HG03064 (cell line): ENCODE data around the gene PANX1.

Experiments
- ATAC-seq: cut with Tn5 transposase; IDR thresholded peaks from one replicate; pipeline ENCODE4 v1.9.1; 2021; ENCODE audit warnings: low read depth; ENCODE audit not compliant: unreplicated experiment

PANX1 gene

GRCh38 chr11:94128291-94128745, 323 bp upstream of the PANX1 start:
- ATAC-seq, result peak; percentile 6

- no peak for ATAC-seq
These were observed 1.1 kb downstream of the PANX1 start for GRCh38 chr11:94129512-94130297.

DNA sequence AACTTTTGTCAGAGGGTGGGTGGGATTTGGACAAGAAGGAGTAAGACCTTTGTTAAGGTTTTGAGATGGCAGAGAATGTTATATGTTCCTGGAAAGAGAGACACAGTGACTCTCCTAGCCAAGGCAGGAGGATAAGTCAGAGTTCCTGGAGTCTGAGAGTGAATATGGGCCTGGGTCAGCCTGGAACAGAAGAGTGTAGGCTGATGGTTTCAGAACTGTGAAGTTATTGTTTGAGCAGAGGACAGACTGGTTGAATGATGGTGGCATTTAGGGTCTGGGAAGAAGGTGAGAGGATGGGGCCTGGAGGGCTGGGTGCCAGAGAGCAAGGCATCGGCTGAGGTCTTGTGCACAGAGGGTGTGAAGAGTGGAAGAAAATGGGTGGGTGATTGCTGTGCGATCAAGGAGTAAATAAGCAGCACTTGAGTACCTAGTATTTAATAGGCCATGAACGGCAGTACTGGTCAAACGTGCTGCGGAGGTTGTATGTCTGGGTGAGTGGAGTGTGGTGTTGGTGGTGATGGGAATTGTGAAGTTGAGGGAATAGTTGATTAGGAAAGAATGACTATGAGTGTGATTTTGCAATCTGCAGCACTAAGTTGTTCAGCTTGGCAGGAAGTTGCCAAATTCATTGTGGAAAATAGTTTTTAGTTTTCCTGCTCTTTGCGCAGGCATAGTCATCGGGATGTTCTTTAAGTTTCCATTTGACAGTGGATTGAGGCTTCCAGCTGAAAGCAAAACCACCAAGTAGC, 1.8 kb downstream of the PANX1 start:
- no peak for ATAC-seq

- ATAC-seq, result no peak
These were observed 2.5 kb downstream of the PANX1 start for GRCh38 chr11:94131047-94131717.

GRCh38 chr11:94131718-94132115, 3.1 kb downstream of the PANX1 start:
- no peak for ATAC-seq

DNA sequence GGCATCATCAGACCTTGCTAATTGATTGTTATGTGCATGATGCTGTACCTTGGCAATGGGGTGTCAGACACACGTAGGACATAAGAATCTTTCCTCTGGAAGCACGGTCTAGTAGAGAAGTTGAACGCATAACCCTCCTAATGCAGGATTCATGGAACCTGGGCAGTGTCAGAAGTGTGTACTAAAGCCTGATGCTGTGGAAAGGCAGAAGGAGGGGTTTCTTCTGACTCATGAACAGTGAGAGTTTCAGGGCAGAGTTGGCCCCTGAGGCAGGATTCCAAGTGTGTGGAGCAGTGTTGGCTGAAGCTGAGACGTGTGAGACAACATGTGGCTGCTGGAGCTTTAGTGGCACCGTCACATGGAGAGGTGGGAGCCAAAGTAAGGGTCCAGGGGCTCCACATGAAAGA, 3.5 kb downstream of the PANX1 start:
- no peak for ATAC-seq

GRCh38 chr11:94132823-94133408, 4.3 kb downstream of the PANX1 start:
- no peak for ATAC-seq

- ATAC-seq, result no peak
These were observed 5.1 kb downstream of the PANX1 start for GRCh38 chr11:94133752-94134151.

GRCh38 chr11:94134651-94135512, 6.2 kb downstream of the PANX1 start:
- peak; percentile 48 for ATAC-seq

GRCh38 chr11:94139416-94139815, 10.8 kb downstream of the PANX1 start:
- no peak for ATAC-seq

GRCh38 chr11:94140154-94140655, 11.6 kb downstream of the PANX1 start:
- ATAC-seq, result no peak

DNA sequence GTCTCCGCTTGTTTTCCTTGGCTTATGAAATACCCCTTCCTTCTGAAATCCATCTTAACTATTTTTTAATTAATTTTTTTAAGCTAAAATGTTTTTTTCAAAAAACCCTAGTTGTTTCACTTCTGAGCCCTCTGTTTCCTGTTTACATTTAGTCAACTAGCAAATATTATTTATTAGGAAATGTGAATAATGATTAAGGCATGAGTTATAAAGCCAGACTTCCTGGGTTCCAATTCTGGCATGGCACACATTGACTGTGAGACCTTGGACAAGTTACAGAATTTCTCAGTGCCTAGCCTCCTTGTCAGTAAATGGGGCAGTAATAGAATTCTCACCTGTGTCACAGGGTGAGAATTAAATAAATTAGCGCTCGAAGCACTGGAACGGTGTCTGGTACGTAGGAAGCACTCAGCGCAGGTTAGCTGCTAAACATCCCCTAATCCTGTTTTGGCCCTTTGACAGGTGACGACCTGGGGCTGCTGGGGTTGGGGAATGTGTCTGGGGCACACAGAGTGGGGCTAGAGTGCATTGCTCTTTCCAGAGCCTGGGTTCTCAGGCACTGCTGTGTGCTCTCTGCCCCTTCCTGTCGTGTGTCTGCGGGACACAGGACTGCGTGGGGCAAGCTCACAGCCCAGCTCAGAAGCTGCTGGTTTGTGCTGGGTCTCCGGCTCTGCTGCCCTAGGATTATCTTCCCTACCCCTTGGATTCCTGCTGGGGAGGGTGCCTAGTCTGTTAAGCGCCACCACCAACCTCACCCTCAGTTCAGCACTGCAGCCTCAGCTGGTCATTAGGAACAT, 13.1 kb downstream of the PANX1 start:
- no peak for ATAC-seq

DNA sequence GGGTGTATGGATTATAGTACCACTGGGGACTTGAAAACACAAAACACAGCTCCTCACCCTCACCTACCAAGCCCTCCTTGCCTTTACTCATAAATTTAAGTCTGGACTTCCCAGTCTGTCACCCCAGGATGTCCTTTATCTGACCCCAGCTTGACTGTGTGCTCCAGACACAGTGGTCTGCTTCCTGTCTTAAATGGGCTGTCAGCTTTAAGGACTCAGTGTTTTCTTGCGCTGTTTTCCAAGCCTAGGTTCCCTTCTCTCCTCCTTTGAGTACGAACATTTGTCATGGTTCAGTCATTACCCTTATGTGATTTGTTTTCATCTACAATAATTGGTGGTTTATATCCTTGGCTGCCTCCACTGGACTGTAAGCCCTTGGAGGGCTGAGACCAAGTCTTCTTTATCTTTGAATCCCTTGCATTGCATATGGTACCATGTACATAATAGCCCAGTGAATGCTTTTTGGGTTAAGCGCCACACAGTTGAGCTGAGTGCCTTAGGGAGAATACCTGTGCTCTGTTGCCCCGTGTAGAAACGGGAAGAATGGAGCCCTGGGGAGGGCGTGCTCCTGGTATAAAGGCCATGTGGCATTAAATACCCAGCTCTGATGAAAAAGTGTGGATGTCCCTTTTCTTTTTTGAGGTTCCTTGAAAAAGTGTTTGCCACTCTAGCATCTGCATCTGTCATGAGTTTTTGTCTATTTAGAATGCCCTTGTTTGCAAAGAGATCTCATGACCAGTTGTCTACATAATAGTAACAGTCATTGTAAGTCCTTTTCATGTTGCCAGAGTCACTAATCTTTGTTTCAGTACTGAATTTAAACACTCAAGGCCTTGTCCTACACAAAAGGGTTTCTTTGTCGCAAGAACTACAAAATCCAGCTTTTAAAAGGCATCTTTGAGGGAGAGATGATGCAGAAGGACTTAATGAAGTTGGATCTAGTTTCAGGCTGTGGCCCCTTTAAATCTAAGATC, 14.0 kb downstream of the PANX1 start:
- ATAC-seq, result no peak

DNA sequence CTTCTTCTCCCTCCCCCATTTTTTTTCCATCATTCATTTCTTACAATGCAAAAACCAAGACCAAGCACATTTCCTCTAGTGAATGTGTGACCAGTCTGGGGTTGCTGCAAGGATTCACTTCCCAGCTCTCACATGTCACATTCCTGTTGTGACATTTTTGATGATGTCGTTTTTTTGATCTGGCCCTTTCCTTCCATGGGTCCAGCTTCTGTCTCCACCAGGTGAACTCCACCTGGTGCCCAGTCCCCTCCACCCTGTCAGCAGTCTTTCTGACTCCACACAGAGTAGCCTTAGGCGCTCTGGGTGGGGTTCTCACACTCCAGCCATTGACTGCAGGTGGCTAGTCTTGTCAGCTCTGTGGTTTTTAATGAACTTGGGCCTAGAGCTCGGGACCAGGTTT, 15.6 kb downstream of the PANX1 start:
- ATAC-seq, result no peak

GRCh38 chr11:94144664-94145063, 16.0 kb downstream of the PANX1 start:
- ATAC-seq, result no peak

DNA sequence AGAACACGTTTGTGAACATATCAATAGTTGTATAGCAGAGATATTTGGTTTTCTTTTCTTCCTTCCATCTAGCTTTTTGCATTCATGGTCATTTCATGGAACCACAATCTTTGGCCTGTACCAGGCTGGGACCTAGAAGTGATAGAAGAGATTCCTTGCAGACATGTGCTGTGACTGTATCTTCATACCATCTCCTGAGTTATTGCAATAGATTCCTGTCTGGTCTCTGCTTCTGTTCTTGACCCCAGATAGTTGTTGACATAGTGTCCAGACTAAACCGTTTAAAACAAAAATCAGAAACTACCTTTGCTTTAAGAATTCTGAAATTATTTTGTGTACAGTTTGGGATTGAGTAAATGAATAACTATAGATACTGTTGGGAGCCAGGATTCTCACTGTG, 16.8 kb downstream of the PANX1 start:
- no peak for ATAC-seq

- no peak for ATAC-seq
These were observed 17.3 kb downstream of the PANX1 start for GRCh38 chr11:94145916-94146315.

DNA sequence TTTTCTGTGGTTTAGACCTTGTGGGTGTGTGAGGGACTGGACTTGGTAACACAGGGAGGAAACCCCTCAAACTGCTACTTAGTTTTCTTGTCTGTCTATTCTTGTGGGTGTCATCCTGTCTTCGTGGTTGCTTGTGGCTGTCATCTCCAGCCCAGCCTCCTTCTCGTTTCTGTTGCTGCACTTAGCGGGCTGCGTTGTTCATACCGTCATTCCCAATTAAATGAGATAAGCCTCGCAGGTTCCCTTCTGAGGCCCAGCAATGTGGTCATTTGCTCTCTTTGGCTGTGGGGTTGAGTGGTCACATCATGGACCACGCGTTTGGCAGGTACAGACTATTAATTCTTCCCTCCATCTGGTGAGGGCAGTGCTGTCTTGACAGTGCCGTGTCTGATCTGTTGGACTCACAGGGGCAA, 18.8 kb downstream of the PANX1 start:
- no peak for ATAC-seq
